Pancreas (tissue), 10 donors: ENCODE results near the gene SLC28A1. TPM values are rescaled to one million over a fixed set of nuclear protein-coding genes. Genes with fewer than 3 reads are reported as not detected.

ENCODE experiments used
- ATAC-seq, 4 donors: fragments of 200-7000 bp; cut with Tn5 transposase; one replicate each; pipeline versions ENCODE4 v1.8.0 to v1.9.1; 2020; ENCODE audit warnings: mild to moderate bottlenecking in 4 of 4, moderate library complexity in 4 of 4
- DNase-seq, 6 donors: peaks; one replicate each; pipeline ENCODE4 v3.0.0-alpha.2; 2020
- FAIRE-seq: peaks from 2 replicates; lab custom pipeline; 2012; peaks lifted over from hg19 to GRCh38; lab: Jason Lieb, UNC
- H3K27ac ChIP-seq, 4 donors: fragments of 200-600 bp; sonication (generic); 1 replicate in 3 of 4; 2 replicates in 1 of 4; pipeline versions ENCODE4 v1.5.0 to v1.8.0; 2020
- H3K27me3 ChIP-seq, 4 donors: fragments of 200-600 bp; one replicate each; pipeline ENCODE4 v1.8.0; 2021
- H3K36me3 ChIP-seq, 3 donors: fragments of 200-600 bp; sonication (generic) in 1 of 3; one replicate each; pipeline versions ENCODE4 v1.5.0 to v1.8.0; 2020 to 2021
- H3K4me1 ChIP-seq, 3 donors: fragments of 200-600 bp; one replicate each; pipeline ENCODE4 v1.8.0; 2021
- H3K4me3 ChIP-seq, 4 donors: fragments of 200-600 bp; sonication (generic) in 2 of 4; one replicate each; pipeline versions ENCODE4 v1.5.0 to v1.8.0; 2020 to 2021
- H3K9me3 ChIP-seq, 4 donors: fragments of 200-600 bp; one replicate each; pipeline ENCODE4 v1.8.0; 2021
- CTCF ChIP-seq, 4 donors: fragments of 200-600 bp; sonication (generic) in 3 of 4; IDR thresholded peaks; one replicate each; pipeline versions ENCODE4 v1.5.0 to v1.8.0; 2021; ENCODE audit warnings: antibody characterized with exemption in 4 of 4
- WGBS, 2 donors: extraction: QIAGEN DNeasy Blood & Tissue Kit; methylation state at CpG; one replicate each; pipeline ENCODE4 v1.1.7; 2013; 5-methylcytosine and 5-hydroxymethylcytosine counted together
- intact Hi-C, 3 donors: fragments of 100-400 bp; cut with DNase I; formaldehyde crosslinking; loops; one replicate each; pipeline versions ENCODE4 v1.11.1 to v1.14.2; 2022
- polyA plus RNA-seq, 2 donors: library from polyadenylated mRNA; stranded (reverse); fragments of 200-250 nt; gene quantifications; one replicate each; pipeline ENCODE4 v1.2.3, GENCODE V29; 2013
- total RNA-seq, 6 donors: library from RNA; stranded (reverse); fragmentation: NEBNext Ultra II Directional in 4 of 6; extraction: Animal tissue kit (Norgen Biotek cat#: 25700) in 4 of 6; gene quantifications; one replicate each; pipeline versions ENCODE4 v1.2.1 to v1.2.4, GENCODE V29; 2021 to 2023
- donor health status: healthy with polysubstance abuse.
- donor health status: DM: no; HTN: no; CAD: no; lungs with moderate emphysema.
- donor health status: DM: no; HTN: no; CAD: no.
- donor health status: control.
- donor health status: control.
- donor health status: Bipolar disorder and iron deficiency.
- donor health status: DM: yes; HTN: yes; CAD: no.
- donor health status: DM: no; HTN: no; CAD: no.
- donor health status: DM: no; HTN: no; CAD: no.
- donor health status: DM: yes; HTN: yes; CAD: no.

The SLC28A1 gene
- total and polyA plus RNA-seq, 8 donors = 0.02 to 0.21 (median 0.11) TPM; not detected in 3

- no peaks in the 10 kb centered on the region for H3K27me3 ChIP-seq
- no peak overlapping the region for H3K27ac ChIP-seq
- H3K4me1 ChIP-seq = peaks cover 0 to 6% (median 0%) of the 10 kb centered on the region in 3 donors
- H3K36me3 ChIP-seq = no peaks in the 10 kb centered on the region
- no peaks in the 10 kb centered on the region for H3K9me3 ChIP-seq
- intact Hi-C loops = no loop called here
- no peak for TF ChIP-seq CTCF (IDR thresholded peaks at IDR 0.05)
- FAIRE-seq (no peak), DNase-seq (no peak), ATAC-seq (no peak)
- H3K4me3 ChIP-seq = no peak overlapping the region
- 80 to 84% methylated on average over 5 of the region's 5 CpGs for WGBS, 2 donors
Measured at GRCh38 chr15:84975871-84976351, 91.4 kb downstream of the SLC28A1 start.

- WGBS, 2 donors = 93 to 96% methylated on average over 10 of the region's 10 CpGs
- no peak overlapping the region for H3K27ac ChIP-seq
- no peak for FAIRE-seq
- TF ChIP-seq CTCF (IDR thresholded peaks at IDR 0.05) = no peak
- peaks cover 0 to 6% (median 0%) of the 10 kb centered on the region in 3 donors for H3K4me1 ChIP-seq
- intact Hi-C loops = no loop called here
- no peaks in the 10 kb centered on the region for H3K27me3 ChIP-seq
- H3K9me3 ChIP-seq = no peaks in the 10 kb centered on the region
- no peak for DNase-seq
- no peaks in the 10 kb centered on the region for H3K36me3 ChIP-seq
- no peak overlapping the region for H3K4me3 ChIP-seq
- no peak for ATAC-seq
Measured at GRCh38 chr15:84976746-84977345, 92.4 kb downstream of the SLC28A1 start.

DNA sequence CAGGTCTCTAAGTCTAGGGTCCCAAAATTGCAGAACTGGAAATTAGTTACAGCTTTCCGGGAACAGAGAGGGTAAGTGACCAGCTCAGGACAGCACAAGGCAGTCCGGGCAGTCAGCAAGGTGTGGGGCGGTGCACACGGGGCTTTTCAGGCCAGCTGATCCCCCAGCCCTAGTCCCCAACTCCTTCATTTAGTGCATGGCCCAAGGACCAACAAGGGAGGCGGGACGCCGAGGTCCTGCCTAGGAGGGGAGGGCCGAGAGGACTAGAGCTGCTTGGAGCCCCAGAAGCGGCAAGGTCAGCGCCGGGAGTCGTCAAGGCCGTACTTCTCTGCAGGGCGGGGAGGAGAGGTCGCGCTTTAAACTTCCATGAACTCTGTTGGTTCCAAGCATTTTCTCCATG, 95.2 kb downstream of the SLC28A1 start:
- Histone ChIP-seq H3K36me3 (no peaks in the 10 kb centered on the region), H3K9me3 (no peaks in the 10 kb centered on the region), H3K4me3 (peak overlapping the region in 2 of 4 donors; percentile 76 to 91), H3K4me1 (peaks cover 0 to 19% (median 11%) of the 10 kb centered on the region in 3 donors), H3K27ac (peak overlapping the region; percentile 78 to 96 (median 88)), H3K27me3 (no peaks in the 10 kb centered on the region)
- peak in 1 of 4 donors; percentile 14 for ATAC-seq
- no peak for FAIRE-seq
- no peak for TF ChIP-seq CTCF (IDR thresholded peaks at IDR 0.05)
- WGBS, 2 donors = 17 to 24% methylated on average over 16 of the region's 16 CpGs
- DNase-seq = peak; percentile 34 to 76 (median 54)
- intact Hi-C loops = no loop called here

- ATAC-seq = peak; percentile 69 to 85 (median 75)
- DNase-seq = peak; percentile 80 to 94 (median 86)
- Histone ChIP-seq H3K36me3 (no peaks in the 10 kb centered on the region), H3K27me3 (no peaks in the 10 kb centered on the region), H3K27ac (peak overlapping the region; percentile 78 to 96 (median 88)), H3K9me3 (no peaks in the 10 kb centered on the region), H3K4me1 (peaks cover 0 to 20% (median 13%) of the 10 kb centered on the region in 3 donors), H3K4me3 (peak overlapping the region; percentile 74 to 91 (median 76))
- intact Hi-C loops = no loop called here
- no peak for FAIRE-seq
- WGBS, 2 donors = 0 to 1% methylated on average over 61 to 66 of the region's 66 CpGs
- TF ChIP-seq CTCF (IDR thresholded peaks at IDR 0.05) = no peak
Measured at GRCh38 chr15:84980196-84981053, 96.0 kb downstream of the SLC28A1 start.
